MM.1S (cell line): ENCODE data around the gene CCDC182.

Source experiments
- CTCF ChIP-seq: fragments of 300-600 bp; sonication (generic); IDR thresholded peaks from 2 replicates; pipeline ENCODE4 v1.5.1; 2016; ENCODE audit warnings: antibody characterized with exemption, low read length, mixed read lengths
- EZH2 ChIP-seq: fragments of 300-600 bp; sonication (generic); optimal IDR thresholded peaks from 2 replicates; pipeline ENCODE3; 2017; ENCODE audit warnings: low read depth, mild to moderate bottlenecking, antibody characterized with exemption, low read length, mixed read lengths

- no peak for TF ChIP-seq CTCF
- no peak for TF ChIP-seq EZH2
Observed at GRCh38 chr17:57726213-57726790, 18.8 kb downstream of the CCDC182 start.
